HG02884 (cell line): ENCODE measurements around the gene SPTLC3.

ENCODE experiments used
- ATAC-seq: cut with Tn5 transposase; IDR thresholded peaks from one replicate; pipeline ENCODE4 v1.9.1; 2021; ENCODE audit warnings: mild to moderate bottlenecking, moderate library complexity; ENCODE audit not compliant: unreplicated experiment

Gene SPTLC3

DNA sequence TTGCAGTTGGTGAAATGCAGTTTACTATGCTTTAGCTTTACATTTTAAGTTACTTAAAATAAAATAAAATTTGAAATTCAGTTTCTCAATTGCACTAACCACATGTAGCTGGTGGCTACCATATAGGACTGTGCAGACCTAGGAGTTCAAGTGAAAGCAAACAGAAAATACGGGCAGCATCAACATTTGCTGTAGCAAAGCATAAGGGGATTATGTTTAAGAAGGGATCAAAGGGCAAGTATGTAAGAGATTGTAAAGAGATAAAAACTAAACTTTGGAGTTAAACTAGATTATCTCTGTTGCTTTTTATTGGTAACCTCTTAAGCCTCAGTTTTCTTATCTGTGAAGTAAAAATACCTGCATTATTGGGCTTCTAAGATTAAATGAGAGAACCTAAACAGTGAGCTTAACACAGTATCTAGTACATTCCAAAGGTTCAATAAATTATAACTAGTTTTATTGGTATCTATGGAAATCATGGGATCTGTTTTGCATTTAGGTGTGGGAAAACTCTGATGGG is 81.2 kb downstream of the SPTLC3 start:
- no peak for ATAC-seq

DNA sequence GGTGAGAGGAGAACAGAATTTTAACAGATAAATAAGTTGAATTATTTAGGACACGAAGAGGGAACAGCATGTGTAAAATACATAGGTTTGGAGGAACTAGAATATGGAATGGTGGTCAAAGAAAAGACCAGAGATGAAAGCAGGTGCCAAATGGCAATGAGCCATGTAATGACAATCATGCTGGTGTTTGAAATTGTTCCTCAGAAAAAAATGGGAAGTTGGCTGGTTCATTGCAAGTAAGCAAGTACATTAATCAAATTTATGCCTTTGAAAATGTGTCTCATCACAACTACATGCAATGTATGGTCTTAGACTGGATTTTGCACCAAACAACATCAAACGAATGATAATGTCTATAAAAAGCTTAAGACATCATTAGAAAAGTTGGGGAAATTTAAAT is 83.3 kb downstream of the SPTLC3 start:
- no peak for ATAC-seq

DNA sequence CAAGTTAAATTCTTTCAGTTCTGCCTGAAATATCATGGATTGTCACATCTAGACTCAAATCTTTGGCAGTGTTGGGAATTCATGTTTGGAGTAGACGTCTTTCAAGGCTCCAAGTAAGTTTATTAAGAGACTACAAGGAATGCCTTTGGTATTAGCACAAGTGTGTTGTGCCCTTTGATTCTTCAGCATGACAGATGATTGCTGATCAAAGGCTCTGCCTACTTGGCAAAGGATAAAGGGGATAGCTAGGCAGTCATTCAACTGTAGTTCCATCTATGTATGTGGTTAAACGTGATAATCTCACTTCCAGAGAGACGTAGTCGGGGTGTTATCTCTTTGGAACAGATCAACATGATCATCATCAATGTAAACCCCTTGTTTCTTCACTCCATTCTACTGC is 86.2 kb downstream of the SPTLC3 start:
- no peak for ATAC-seq

DNA sequence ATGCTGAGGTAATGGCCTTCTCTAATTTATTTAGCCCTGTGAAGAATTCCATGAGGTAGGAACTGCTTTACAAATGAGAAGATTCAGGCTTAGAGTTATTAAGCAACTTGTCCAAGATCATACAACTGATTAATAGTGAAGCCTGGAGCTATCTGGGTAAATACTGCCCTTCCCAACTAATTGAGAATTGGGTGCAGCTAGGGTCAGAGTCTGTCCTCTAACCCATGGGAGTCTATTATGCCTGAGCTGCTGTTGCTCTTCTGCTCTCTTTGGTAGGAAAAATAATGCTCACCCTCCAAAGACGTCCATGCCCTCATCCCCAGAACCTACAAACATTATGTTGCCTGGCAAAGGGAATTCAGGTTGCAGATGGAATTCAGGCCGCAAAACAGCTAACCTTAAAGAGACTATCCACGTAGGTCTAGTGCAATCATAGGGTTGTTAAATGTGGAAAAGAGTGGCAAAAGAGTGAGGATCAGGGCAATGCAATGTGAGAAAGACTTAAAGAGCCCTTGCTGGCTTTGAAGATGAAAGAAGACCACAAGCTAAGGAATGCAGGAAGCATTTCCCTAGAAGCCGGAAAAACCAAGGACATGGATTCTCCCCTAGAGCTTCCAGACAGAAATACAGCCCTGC is 90.1 kb downstream of the SPTLC3 start:
- ATAC-seq, result no peak

DNA sequence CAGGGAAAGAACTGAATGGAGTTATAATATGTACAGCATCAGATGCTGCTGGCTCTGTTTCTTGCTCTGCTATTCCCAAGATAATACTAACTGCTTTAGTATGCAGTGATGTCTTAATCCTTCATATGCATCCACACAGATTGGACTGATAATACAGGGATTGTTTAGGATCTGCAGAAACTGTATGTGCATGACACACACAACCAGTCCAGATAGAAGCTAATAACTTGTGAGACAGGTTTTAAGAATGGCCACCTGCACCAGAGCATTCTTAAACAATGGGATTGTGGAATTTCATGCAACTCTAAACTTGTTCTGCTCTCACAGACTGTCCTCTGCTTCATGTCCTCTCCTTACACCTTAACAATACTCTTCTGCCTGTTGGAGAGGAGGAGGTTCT is 90.9 kb downstream of the SPTLC3 start:
- no peak for ATAC-seq

DNA sequence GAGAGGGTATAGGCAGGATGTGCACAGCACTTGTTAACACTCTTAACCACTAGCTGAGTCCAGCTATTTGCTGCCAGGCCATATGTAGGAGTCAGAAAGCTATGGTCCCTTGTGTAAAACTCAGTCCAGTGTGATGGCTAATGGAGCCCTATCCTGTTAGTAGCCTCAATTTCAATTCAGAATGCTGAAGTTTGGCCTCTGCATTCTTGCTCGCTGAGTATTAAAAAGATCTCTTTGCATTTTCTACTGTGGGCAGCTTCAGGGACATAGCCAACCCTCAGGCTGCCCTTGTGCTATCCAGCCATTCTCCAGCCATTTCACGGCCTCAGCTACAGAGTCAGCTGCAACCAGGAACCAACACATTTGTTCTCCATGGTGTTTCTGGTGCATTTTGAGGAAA is 92.5 kb downstream of the SPTLC3 start:
- no peak for ATAC-seq

DNA sequence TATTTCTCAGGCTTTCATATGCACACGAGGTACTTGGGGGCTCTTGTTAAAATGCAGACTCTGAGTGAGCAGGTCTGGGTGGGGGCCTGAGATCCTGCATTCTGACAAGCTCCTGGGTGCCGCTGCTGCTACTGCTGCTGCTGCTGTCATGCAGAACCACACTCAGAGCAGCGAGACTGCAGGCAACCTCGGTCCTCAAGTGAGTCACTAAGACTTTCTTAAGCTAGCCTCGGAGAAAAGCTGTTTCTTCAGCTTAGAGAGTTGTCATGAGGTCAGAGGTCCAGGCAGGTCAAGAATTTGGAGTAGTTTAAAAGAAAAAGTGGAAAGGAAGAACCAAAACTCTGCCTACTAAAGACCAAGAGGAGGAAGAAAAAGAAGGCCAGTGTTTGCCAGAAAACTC is 92.9 kb downstream of the SPTLC3 start:
- no peak for ATAC-seq

DNA sequence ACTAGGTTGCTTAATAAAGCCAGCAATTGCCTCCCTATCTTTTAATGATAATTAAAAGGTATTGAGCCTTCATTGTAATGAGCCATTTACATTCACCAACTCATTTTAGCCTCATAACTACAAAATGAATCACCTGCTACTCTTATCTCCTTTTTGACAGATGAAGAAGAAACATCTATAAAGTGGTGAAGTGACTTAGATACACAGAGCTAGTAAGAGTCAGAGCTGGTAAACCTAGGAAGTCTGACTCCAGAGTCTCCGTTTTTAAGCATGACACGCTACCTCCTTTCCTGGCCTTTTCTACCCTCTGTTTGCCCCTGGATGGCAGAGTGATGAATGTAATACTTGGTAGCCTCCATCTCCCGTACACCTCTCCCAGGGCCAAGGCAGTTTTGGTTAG is 93.5 kb downstream of the SPTLC3 start:
- no peak for ATAC-seq

DNA sequence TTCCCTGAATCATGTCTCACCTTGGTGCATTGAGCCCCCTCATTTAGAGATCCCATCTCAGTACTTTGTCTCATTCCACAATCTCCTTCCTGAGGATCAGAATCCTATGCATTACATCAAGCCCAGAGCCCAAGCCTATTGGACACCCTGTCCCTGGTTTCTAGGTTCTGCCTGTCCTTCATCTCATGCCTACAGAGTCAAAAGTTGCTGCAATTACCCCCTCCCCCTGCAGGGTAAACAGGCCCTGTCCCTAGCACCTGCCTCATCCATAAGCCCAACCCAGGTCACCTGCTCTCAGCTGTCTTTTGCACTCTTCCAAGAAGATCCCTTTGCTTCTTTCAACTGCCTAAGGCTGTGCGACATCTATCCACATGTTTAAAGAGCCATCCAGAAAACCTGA is 93.9 kb downstream of the SPTLC3 start:
- ATAC-seq, result no peak

DNA sequence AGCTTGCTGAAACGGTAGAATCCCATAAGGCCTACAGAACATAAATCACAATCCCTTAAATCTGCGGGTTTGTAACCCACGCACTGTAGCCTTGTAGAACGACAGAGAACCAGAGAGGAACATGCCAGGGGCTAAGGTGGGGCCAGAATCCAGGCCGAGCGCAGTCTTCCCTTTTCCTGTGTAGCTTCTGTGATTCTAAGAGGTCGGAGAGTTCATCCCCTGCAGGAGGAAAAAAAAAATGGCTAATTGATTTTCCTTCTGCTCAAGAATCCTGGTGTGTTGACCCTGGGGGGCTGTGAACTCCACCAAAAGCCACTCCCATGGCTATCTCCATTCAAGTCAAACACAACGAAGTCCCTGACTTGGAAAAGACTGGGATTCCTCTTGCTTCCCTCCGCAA is 96.3 kb downstream of the SPTLC3 start:
- ATAC-seq, result no peak

DNA sequence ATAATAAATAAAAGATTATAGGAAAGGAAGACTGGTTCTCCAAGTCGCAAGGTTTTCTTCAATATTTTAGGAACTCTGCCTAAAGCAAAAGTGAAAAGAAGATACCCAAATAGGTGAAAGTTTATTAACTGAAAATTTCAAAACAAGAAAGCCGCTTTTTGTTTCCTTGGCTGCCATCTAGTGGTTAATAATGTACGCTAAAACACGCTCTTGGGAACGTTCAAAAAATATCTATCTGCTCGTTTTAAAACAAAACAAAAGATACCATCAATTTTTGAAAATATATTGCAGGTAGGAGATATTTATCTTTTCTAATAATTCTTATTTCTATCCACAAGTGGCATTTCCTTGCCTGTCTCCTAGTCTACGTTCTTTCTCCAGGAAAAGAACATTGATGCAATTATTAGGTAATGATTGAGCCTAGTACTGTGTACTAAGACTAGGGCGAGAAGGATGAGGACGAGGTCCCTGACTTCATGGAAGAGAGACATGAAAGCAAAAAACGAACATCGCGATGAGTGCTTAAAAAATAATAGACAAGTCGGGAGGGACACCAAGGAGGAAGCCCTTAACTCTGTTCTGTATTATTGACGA is 97.2 kb downstream of the SPTLC3 start:
- no peak for ATAC-seq

DNA sequence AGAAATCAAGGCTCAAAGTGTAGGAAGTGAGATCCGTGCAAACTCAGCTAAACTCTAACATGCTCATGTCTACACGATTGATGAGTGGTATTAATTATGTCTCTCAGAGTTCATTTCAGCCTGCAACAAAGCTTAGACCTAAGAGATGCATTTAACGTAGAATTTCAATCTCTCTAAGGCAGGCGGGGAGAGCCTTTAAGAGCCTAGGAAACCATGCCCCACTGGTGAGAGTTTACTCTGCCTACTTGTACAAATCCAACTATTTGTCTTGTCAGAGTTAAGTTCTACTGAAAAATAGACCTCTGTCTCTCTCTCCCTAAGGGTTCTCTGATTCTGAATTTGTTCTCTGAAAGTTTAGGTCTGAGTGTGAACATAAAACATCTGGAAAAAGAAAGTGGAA is 100.9 kb downstream of the SPTLC3 start:
- no peak for ATAC-seq

DNA sequence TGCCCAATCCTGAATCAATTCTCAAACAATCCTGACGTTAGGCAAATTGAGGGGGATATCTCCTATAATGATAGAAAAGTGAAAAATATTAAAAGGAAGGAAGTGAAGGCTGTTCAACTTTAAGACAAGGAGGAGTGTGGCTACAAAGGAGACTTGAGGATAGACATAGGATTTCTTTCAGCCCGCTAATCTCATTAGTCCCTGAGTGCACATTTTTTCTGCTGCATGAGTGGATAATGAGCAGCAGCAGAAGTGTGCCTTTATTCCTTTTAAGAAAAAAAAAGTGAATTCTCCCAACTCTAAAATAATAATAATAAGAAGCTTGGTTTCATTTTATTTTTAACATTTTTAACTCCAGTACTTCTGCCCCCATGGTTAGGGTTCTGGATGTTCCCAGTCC is 102.0 kb downstream of the SPTLC3 start:
- ATAC-seq, result no peak

DNA sequence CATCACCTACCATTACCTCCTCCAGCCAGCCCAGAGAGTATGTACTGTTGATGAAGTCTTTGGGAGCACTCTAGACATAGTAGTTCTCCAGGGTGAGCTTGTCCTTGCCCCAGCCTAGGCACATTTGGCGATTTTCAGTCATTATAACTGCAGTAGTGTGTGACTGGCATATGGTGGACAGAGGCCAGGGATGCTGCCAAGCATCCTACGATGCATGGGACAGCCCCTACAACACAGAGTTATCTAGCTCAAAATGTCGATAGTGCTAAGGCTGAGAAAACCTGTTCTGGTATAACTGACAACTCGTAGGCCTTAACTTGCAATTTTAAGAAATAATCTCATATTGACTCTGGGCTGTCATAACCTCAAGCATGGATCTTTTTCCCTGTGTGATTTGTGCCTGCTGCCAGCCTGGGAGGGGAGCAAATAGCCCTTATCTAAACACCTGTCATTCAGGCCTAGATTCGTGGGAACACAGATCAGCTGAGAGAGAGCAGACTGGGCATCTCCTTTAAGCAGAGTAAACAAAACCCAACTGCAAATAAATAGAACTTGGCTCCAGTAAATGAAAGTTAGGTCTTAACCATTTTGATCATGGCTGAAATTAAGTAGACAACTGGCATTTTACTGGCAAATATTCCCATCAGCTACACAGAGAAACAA is 102.6 kb downstream of the SPTLC3 start:
- ATAC-seq, result no peak

DNA sequence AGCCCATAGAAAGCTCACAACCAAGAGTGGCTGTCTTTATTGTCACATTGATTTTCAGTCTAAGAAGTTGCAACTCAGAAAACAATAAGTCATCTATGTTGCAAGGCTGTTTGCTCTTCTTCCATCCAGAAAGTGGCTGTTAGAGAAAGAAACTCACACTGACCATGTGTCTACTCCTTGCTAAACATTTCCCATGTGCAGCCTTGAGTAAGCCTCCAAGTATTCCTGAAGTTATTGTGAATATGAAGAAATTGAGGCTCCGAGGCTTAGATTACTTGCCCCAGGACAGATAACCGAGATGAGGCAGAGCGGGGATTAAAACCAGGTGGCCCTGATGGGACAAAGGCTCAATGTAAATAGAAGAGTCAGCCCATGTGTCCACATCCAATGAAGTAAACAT is 105.0 kb downstream of the SPTLC3 start:
- no peak for ATAC-seq

DNA sequence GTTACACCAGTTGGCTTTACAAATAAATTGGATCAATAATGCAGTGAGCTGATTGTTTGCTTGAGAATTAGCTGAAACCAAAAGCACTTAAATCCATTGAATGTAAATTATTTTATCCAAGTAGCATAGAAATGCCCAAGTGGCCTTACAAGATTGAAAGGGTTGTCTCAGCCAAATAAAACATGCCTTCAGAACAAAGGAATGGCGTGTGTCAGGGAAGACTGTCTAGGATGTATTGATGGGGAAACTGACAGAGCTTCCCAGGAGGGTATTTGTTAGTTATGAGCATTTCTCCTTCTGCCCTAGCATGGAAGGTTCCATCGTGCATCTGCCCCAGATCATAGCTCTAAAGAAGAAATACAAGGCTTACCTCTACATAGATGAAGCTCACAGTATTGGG is 108.4 kb downstream of the SPTLC3 start:
- no peak for ATAC-seq

DNA sequence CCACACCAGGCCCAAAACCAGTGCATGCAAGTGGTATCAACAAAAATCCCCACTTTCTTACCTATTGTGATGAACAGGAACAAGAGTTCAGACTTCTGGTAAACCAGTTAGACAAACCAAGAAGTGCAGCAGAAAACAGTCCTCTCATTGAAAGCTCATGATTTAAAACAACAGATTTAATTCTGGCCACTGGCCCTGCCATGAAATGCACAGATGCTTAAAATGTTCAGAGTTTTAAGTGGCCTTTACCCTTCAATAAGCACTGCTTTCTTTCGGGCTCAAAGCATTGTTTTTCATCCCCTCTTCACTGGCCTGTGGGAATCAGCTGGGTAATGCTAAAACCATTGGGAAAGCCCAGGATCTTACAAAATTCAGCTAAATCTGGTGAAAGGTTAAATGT is 109.9 kb downstream of the SPTLC3 start:
- no peak for ATAC-seq

DNA sequence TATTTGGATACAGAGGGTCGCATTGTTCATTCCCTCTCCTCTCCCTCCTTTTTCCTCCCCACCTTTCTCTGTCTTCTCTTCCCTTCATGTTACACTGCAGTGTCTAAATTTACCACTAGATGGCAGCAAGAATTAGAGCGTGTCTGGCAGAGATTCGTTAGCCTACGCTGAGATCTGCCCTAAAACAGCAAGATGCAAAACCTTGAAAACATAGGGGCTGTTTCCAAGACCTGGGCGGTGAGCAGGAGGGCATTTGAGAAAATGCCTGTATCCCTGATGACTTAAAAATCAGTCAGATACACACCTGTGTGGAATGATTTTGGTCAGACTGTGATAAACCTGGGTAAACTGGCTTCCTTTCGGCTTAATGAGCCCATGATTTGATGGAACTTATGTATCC is 110.8 kb downstream of the SPTLC3 start:
- ATAC-seq, result peak; percentile 49

DNA sequence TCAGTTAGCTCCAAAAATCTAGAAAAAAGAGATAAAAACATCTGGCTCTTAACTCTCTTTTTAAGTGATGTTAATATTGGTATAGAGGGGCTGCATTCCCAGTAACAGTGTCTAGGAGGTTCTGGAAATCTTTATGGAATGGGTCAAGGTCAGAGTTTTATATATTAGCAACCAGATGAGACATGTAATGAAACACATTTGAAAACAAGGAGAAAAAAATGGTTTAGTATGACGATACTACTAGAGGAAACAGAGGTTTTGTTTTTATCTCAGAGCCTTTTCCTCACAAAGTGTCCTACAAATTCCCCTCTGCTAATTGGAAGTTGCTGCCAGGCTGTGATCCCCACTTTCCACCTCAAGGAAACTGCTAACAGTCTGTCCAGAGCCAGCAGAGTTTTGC is 111.7 kb downstream of the SPTLC3 start:
- no peak for ATAC-seq

DNA sequence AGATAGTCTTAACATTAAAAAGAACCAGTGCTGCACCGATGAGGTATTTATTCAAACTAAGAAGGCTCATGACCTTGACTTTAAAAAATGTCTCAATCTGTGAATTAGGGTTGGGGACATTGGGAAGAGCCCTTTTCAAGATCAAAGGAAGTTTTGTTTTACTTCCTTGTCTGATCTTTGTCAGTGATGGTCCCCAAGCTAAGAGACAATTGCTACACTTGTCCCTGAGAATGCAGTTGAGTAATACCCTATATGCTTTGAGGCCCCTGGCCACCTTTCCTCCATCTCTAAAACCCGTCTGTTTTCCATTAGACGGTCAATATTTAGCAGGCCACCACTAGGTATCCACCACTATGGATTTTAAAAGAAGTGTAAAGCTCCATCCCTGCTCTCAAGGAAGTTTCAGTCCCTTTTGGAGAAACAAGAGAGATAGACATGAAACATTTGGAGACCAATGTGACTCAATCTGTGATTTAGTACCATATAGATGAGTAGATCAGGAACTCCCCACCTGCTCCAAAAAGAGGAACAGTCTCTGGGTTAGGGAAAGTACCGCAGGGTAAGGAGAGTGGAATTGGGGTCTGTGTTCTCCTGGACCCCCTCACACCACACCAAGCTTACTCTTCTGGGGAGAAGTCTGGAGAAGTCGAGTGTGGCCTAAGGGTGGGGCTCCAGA is 113.2 kb downstream of the SPTLC3 start:
- peak; percentile 89 for ATAC-seq

DNA sequence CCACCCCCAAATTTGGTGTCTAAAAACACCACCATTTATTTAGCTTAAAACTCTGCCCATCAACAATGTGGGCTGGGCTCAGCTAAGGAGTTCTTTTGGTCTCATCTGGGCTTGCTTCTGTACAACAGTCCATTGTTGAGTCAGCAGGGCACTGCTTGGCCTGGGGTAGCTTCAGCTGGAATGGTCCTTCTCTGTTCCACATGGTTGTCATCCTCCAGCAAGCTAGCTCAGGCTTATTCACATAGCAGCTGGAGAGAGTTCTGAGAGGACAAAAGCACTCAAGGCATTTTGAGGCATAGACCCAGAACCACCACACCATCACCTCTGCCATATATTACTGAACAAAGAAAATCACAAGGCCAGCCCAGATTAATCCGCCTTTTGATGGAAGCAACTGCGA is 116.7 kb downstream of the SPTLC3 start:
- no peak for ATAC-seq

DNA sequence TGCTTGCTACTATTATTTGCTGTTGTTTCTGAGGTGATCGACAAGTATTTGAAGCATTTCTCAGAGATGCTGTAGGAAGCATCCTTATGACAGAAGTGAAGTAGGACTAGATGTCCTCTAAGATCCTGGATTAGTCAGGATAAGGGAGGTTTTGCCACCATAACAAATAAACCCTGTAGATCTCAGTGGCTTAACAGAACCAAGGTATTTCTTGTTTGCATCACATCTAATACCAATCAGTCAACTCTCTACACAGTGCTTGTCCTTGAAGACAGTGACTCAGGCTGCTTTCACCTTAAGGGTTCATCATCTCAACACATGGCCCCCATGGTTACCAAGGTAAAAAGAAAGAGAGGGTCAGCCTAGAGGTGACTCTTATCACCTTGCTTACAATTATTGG is 119.4 kb downstream of the SPTLC3 start:
- no peak for ATAC-seq
